ENCODE results near the gene ACBD3.
"Not testable (repeated sequence)": the region's sequence is repeated elsewhere in the genome, so short reads cannot be mapped to it uniquely, and the experiment has no call there.

The ACBD3 gene

DNA sequence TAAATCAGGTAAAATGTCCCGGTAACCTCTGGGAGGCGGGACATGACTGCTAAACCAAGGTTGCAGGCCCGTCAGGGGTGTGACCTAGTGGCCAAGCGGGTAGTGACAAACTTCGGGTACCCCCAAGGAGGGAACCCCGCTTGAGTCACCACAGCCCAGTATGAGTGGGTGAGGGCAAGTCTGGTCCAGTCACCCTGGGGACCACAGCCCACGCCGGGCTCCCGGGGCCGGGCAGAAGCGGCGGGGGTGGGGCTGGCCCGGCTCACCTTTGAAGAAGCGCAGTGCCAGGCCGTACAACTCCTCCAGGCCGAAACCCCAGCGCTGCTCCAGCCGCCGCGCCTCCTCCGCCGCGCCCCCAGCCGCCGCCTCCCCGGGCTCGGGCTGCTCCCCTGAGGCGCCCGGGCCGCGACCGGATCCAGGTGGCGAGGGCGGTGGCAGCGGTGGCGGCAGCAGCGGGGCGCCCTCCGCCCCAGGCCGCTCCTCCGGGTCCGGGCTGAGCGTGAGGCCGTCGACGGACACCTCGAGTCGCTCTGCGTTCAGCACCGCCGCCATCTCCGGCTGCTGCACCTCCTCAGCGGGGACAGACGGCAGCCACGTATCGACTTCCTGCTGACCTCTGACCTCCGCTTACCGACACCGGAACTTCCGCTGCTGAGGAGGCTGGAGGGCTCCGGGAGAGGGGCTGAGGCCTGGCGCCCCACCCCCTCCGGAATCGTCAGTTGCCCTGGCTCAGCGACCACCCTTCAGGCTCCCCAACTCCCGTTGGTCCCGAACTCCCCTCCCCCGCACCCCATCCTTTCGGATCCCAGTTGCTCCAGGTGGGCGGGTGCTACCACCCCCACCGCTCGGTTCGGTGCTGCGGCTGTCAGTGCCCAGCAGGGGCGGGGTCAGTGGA, at the start of gene ACBD3:
TSS of gene ACBD3 (minus strand) at position 618 of the 895 bp plus-strand sequence. CDS start at position 552, 66 bp downstream.
- DNase-seq = peak; percentile 83

DNA sequence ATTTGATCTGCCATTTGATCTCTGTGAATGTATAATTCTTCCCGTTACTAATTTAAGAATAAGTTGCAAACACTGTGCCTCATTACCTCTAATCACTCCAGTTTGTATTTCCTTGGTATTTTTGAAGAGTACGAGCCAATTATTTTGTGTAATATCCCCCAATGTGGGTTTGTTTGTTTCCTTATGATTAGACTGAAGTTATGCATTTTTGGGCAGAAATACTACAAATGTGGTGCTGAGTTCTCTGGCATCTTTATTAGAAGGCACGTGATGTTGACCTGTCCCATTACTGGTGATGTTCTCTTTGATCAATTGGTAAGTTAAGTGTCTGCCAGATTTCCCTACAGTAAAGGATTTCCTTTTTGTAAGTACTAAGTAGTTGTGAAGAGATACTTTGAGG, 47.3 kb upstream of the ACBD3 start:
- no peak for DNase-seq

DNA sequence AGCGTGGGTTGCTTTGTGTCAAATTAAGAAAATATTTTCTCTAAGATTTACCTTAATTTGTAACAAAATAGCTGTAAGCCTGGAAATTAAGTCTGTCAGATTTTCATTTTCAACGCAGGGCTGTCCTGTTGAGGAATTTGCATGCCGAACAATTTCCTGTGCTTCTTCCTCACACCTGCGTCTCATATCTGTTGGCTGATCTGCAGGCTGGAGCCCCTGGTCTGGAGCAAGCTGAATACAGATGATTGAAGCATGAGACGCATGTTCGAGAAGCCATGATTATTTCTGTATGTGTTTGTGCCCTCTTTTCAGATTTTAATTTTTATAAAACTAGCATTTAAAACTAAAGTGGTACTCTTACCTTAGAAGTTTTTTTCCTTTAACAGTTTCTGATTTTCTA, 46.8 kb upstream of the ACBD3 start:
- no peak for DNase-seq

DNA sequence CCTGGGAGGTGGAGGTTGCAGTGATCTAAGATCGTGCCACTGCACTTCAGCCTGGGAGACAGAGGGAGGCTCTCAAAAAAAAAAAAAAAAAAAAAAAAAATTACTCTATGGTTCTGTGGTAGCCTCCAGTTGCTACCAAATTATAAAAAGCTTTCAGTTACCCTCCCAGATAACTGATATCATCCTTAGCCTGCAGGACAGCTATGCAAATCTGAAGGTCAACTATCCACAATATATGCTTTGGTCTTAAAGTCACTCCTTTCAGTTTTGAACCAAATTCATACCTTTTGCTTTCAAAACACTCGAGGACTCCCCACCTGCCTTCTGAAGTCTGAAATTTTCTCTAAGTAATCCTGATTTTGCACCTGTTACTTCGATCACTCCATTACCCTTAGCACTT, 40.1 kb upstream of the ACBD3 start:
- no peak for DNase-seq

DNA sequence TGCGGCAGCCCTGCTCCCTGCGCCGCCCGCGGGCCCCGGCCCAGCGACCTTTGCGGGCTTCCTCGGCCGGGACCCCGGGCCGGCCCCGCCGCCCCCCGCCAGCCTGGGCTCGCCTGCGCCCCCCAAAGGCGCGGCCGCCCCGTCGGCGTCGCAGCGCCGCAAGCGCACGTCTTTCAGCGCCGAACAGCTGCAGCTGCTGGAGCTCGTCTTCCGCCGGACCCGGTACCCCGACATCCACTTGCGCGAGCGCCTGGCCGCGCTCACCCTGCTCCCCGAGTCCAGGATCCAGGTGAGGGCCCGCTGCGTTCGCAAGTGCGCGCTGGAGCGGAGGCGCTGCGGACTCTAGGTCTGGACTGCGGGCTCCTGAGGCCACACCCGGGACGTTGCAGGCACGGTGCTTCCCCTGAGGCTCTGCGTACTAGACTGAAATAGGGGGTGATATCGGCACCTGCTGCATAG, 37.3 kb upstream of the ACBD3 start:
- DNase-seq = no peak

DNA sequence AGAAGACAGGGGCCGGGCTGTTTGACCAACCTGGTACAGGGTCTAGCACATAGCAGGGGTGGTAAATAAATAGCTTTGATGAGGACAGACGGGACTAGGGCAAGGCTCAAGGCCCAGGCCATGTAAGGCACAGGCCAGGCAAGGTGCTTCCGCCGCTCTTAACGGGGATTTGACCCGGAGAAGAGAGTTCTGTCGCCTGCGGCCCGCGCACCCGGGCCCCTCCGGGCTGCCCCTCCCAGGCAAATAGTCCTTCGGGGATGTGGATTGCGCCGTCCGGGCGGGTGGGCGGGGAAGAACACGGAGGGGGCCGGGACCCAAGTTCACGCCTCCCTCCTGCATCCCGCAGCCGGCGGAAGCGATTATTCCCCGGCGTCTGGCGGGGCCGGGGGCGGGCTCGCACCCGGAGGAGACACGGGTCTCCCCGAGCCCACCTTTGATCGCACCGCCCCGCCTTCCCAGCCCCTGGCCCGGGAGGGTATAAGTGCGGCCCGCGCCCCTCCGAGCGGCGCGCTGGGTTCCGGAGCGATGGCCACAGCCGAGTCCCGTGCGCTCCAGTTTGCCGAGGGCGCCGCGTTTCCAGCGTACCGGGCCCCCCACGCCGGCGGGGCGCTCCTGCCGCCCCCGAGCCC, 36.7 kb upstream of the ACBD3 start, which contains the start of gene MIXL1:
TSS of gene MIXL1 (plus strand) at position 508 of the 629 bp plus-strand sequence. CDS start at position 526, 18 bp downstream.
- DNase-seq = no peak

DNA sequence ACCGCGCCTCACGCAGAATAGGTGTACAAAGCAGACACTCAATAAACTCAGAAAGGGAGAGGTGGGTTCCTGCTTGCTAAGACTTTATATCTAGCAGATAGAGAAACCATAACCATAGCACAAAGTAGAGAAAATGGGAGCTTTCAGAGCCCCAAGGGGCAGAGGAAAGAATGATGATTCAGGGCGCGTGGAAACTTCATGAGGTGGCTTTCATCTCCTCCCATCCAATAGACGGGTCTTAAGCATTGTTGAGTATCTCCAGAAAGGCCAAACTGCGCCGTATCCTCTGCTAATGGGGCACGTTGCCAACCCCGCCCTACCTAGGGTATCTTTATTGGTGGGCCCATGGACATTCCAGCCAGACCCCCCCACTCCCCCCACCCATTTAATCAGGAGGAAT, 36.1 kb upstream of the ACBD3 start:
- DNase-seq = no peak

DNA sequence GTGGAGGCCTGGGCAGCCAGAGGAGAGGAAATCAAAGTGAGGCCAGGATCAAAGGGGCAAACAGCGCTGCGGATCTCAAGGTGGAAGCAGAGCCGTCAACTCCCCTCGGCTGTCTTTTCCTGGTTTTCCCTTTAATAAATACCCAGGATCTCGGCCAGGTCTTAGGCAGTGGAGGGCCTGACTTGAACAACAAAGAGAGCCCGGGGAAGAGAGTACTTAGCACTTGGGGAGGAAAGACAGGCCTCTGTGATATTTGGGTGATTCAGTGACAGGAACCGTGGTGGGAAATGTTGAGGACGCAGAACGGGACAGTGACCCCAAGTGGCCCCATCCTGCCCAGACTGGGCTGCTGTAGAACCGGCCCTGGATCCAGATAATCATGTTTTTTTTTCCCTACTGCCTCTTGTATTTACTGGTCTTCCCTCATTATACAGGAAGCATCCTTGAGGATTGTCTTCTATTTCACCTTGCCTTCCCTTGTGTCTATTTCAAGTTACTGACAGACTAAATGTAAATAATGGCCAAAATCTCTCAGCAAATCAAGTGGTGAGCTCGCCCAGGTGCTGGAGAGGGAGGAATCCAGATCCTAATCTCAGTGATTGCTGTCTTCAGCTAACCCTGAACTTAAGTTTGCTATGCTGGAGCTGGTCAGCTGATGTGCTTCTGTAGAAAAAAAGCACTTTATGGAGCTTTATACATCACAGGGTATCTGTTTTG, 34.1 kb upstream of the ACBD3 start:
- no peak for DNase-seq

DNA sequence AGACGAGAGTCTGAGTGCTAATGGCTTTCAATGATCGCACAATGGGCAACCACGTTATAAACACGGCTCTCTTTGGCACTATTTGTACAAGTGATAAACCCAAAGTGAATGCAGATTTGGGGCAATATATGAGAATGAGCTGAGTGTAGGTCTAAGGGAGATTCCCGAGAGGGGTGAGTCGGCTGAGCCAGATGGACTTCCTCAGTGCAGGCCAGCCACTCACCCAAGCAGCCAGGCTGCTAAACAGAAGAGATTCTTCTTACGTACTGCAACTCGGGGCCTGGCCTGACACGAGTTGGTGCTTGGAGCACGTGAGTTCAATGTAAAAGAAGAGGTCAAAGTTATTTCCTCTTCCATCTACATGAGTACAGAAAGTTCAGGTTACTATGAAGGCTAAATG, 30.7 kb upstream of the ACBD3 start:
- no peak for DNase-seq

DNA sequence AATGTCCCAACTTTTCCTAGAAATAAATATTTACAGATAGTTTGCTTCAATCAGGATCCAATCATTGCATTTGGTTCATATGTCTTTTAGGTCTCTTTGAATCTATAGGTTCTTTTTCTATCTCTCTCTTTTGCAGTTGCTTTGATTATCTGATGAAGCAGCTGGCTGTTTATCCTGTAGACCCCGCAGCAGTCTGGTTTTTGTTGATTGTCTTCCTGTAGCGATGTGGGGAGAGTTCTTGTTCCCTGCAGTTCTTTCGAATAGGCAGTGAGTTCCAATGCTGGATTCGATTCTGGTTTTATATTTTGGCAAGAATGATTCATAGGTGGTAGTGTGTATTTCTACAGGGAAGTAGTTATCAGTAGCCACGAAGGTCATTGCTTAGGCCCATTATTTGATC, 29.5 kb upstream of the ACBD3 start:
- DNase-seq = no peak

DNA sequence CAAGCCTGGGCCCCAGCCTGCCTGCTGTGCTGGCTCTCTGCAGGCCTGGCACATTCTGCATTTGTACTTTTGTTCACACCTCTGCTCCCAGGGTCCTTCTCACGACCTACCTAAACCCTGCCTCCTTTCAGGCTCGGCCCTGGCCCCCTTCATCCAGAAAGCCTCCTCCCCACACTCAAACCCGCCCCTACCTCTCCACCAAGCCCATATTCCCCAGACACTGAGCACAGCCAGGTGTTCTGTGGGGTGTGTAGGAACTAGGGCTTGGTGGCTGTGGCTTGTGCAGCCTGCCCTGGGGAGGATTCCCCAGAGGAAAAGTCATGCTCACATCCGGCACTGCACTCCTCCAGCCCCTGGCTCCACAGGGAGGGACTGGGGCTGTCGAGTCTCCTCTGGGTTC, 28.7 kb upstream of the ACBD3 start:
- DNase-seq = no peak

DNA sequence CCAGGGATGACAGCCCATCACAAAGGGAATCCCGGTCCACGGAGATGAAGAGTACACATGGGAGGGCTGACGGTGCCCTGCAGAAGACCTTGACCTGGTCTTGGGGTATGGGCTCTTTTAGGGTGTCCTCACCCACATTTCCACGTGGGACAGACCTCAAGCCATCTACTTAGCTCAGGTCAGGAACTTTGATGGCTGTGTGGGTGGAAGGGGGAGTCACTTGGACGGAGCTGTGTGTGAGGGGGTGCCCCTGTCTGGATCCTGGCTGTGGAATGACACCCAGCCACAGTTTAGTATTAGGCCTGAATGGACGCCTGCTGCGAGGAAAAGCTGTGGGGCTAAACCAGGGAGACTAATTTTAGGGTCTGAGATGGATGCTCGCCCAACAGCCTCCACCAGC, 26.0 kb upstream of the ACBD3 start:
- DNase-seq = no peak

DNA sequence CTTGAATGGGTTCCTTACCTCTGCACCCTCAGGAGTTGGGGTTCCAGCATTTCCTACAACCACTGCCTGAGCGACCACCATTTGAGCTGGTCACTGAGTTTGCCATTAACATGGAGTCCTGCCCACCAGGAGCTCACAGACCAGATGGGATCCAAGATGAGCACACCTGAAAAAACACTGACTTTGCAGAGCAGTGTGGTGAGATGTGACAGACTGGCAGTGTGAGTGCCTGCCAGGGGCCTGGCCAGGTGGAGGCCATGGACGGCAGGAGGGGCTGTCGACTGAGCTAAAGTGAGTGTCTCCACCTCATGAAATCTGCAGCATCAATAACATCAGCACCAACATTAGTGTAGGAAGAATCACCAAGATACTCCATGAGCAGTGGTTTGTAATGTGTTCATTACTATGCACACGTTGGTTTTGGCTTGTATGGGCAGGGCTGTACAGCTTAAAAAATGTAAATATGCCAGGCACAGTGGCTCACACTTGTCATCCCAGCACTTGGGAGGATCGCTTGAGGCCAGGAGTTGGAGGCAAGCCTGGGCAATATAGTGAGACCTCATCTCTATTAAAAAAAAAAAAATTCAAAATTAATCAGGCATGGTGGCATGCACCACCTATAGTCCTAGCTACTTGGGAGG, 24.8 kb upstream of the ACBD3 start:
- no peak for DNase-seq

DNA sequence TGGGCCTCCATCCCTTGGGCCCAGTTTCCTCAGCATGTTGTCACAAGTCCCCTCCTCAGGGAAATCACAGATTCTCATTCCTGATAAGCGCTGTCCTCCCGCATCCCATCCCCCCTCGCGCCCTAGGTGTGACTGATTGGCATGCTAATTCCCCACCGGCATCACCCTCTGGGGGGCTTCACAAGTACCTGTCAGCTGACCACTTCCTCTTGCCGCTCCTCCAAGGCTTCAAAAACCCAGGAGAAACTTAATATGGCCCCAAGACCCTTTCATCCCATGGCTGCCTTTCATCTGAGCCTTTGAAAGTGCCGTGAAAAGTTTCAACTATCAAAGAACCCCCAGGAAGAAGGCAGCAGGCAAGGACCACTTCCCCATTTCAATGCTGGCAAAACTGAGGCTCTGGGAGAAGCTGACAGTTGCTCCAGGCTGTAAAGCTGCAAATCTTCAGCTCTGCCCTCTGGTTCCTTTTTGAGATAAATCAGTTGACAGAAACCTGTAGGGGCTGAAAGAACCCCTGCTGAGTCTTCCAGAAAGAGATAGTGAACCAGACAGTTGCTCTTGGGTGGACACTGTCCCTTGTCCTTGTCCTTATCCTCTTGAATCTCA, 24.1 kb upstream of the ACBD3 start:
- DNase-seq = no peak

DNA sequence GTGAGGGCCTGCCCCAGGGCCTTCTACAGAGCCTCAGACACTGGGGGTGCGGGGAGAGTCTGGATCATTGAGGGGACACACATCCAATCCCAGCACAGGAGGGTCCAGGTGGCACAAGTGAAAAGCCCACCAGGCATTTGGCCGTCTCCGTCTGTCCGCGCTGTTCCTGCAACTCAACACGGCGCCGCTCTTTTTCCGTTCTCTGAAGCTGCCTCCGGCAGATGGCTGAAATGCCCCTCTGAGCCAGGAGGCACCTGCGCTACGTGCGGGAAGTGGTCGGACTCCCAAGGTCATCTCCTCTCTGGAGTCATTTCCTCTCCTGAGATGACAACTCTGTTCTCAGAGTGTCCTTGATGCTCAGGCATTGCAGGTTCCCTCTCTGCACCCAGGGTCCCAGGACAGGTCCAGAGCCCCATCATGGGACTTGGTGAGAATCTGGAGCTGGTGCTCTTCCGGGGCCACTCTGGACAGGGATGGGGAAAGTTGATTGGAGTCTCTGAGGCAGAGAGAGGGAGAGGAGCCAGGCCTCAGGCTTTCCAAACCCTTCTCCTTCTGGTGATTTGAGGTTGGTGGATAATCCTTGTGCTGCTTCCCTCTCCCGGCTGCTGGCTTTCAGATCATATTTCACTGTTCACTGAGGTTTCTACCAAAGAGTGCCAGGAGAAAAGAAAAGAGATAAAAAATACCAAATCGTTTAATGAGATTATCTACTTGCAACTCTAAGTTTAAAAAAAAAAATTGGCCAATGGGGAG, 22.9 kb upstream of the ACBD3 start:
- DNase-seq = no peak

DNA sequence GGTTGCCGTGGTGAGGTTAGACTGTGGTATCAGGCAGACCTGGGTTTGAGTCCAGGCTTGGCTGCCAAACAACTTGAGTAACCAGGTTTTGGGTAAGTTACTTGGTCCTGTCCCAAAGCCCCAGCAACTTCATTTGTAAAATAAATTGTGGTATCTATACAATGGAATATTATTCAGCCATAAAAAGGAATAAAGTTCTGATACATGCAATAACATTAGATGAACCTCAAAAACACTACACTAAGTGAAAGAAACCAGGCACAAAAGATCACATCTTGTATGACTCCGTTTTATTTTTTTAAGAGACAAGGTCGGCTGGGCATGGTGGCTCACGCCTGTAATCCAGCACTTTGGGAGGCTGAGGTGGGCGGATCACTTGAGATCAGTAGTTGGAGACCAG, 20.5 kb upstream of the ACBD3 start:
- DNase-seq = no peak

DNA sequence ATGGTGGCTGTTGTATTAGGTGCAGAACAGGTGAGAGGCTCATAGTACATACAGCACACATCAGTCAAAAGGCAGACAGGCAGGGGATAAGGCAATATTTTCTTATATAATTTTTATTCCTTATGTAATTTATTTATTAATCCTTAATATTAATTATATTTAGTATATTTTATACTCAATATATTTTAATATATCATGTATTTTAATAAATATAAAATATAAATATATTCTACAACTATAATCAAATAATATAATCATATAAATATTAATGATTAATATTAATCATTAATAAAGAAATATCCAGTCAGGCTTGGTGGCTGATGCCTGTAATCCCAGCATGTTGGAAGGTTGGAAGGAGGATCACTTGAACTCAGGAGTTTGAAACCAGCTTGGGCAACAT, 17.7 kb upstream of the ACBD3 start:
- no peak for DNase-seq

DNA sequence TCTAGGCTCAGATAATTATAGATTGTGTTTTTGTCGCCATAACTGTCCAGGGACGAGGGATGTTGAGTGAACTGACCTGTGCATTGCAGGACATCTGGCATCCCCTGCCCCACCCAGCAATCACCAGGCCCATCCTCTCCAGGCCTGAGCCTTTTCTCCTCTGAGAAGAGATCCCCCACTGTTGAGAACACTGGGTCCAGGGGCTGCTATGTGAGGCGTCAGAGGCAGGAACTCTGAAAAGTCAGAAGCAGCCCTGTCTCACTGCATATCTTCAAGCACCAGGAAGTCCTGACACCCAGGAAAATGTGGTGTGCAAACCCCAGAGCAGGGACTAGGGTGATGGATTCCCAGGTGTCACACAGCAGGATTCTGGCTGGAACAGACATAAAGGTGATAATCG, 17.1 kb upstream of the ACBD3 start:
- no peak for DNase-seq

DNA sequence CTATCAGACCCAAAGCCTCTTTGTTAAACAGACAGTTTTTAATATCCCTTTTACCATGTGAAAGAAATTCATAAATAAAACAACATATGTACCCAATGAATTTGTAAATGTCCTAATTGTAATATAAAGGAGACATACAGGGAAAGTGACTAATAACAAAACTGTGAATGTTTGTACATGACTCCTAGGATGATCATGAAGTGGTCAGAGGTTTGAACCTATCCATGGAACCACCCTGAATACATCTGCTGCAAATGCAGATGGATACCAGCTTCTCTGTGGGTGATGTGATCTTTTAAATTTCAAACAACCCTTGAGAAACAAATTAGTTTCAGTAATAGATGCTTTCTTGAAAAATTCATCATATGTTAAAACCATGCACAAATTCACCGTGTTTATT, 16.7 kb upstream of the ACBD3 start:
- DNase-seq = no peak

DNA sequence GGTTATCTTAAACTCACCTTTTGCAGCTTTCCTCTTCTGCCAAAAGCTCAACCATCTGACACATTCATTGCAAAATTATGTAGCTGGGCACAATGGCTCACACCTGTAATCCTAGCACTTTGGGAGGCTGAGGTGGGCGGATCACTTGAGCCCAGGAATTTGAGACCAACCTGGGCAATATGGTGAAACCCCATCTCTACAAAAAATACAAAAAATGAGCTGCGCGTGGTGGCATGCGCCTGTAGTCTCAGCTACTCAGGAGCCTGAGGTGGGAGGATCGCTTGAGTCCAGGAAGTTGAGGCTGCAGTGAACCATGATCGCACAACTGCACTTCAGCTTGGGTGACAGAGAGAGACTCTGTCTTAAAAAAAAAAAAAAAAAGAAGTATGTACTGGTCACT, 16.1 kb upstream of the ACBD3 start:
- DNase-seq = not testable (repeated sequence)

DNA sequence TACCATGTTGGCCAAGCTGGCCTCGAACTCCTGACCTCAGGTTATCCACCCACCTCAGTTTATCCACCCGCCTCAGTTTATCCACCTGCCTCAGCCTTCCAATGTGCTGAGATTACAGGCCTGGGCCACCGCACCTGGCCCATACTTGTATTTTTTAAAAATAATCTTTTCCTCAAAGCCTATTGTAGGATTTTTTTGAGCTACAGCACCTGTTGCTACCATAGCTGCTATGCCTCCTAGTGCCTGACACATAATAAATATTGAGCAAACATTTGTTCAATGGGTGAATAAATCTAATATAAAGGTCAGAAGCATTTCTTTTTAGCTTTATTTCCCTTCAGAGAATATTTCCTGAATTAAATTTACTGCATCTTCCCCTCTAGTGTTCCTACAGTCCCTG, 15.7 kb upstream of the ACBD3 start:
- DNase-seq = no peak

DNA sequence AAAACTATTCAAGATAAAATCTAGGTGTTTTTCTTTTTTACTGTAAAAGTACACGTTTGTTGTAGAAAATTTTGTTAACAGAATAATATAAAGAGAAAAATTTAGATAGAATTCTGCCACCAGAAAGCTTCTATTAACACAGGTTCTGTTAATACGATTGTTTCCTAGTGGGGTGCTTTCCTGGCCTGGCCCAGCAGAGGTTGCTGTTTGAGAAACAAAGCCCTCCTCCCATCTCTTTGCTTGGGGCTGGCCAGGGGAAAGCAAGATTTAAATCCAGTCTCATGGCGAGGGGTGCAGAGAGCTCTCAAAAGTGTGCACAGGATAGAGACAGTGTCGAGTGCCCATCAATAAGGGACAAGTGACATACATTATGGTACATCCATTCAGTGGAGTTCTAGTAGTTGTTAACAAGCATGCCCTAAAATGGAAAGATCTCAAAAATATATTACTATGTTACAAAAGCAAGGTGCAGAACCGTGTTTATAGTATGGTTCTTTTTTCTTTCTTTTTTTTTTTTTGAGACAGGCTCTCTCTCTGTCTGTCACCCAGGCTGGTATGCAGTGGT, 14.6 kb upstream of the ACBD3 start:
- DNase-seq = no peak

Measured in activated gamma-delta T cell treated with Interleukin-2 at 50 U/mL for 16 hours (primary cell).